ENCODE data around the gene MYO16.

GRCh38 chr13:108858676-108859075 is 229.3 kb downstream of the MYO16 start:
- TF ChIP-seq CTCF (IDR thresholded peaks at IDR 0.05): no peak
- TF ChIP-seq POLR2A (IDR thresholded peaks at IDR 0.05): no peak
